ENCODE measurements around the gene TNIK.

The TNIK gene

DNA sequence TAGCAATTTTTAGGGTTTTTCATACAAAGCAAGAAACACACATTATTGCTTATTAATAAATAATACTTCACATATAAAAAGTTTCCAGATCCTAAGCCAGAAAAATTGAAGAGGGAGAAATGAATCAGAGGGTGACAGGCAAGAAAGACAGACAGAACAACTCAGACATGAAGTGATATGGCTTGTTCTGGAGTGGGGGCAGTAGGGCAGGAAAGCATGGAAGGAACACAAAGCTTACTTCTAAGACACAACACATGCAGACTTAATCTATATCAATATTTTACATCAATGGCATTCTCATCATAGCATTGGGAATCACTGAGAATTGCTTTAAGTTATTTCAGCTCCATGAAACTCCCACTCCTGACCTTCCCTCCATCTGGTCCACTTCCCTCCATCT, 24.4 kb downstream of the TNIK start:
- H4K20me1 ChIP-seq (ENCODE audit: insufficient read depth, low read length), result peaks cover 54% of the 10 kb centered on the region
- H3K4me3 ChIP-seq (ENCODE audit: low read length), result no peak overlapping the region
- no peaks in the 10 kb centered on the region for H3K4me1 ChIP-seq (ENCODE audit: low read length)
- no peak overlapping the region for H3K27ac ChIP-seq (ENCODE audit: low read length)
- no peak overlapping the region for H3K4me2 ChIP-seq (ENCODE audit: low read length)
- H3K9me3 ChIP-seq (ENCODE audit: insufficient read depth, low read length), result no peaks in the 10 kb centered on the region
- H3K36me3 ChIP-seq (replicated peaks; ENCODE audit: low read depth, low read length), result no peaks in the 10 kb centered on the region
- no peak for TF ChIP-seq EZH2phosphoT487 (IDR thresholded peaks at IDR 0.05; ENCODE audit: low read depth)
- TF ChIP-seq, protein P1, sequence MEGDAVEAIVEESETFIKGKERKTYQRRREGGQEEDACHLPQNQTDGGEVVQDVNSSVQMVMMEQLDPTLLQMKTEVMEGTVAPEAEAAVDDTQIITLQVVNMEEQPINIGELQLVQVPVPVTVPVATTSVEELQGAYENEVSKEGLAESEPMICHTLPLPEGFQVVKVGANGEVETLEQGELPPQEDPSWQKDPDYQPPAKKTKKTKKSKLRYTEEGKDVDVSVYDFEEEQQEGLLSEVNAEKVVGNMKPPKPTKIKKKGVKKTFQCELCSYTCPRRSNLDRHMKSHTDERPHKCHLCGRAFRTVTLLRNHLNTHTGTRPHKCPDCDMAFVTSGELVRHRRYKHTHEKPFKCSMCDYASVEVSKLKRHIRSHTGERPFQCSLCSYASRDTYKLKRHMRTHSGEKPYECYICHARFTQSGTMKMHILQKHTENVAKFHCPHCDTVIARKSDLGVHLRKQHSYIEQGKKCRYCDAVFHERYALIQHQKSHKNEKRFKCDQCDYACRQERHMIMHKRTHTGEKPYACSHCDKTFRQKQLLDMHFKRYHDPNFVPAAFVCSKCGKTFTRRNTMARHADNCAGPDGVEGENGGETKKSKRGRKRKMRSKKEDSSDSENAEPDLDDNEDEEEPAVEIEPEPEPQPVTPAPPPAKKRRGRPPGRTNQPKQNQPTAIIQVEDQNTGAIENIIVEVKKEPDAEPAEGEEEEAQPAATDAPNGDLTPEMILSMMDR (IDR thresholded peaks at IDR 0.05; ENCODE audit: low read depth, low read length), result no peak
- H3K79me2 ChIP-seq (ENCODE audit: low read length), result peaks cover 69% of the 10 kb centered on the region
- no peak overlapping the region for H2AFZ ChIP-seq (ENCODE audit: low read depth, low read length)
- H3K9ac ChIP-seq (ENCODE audit: low read length), result no peak overlapping the region
- no peaks in the 10 kb centered on the region for H3K27me3 ChIP-seq (ENCODE audit: low read depth, low read length)

DNA sequence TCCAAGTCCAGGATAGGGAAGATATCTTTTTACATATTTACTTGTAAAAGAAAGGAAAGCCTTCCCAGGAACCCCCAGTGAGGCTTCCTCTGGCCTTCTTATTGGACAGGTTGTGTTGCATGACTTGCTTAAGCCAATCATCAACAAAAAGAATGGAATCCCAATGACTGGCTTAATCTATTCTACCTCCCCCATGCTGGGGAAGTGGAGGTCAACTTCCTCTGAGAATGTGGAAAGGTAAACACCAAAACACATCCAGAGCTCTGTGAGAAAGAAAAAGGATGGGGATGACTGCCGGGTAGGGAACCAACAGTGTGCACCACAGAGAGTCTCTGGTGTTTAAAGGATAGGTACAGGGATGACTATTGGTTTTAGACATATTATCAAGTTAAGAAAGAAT, 25.1 kb downstream of the TNIK start:
- no peaks in the 10 kb centered on the region for H3K27me3 ChIP-seq (ENCODE audit: low read depth, low read length)
- H3K9me3 ChIP-seq (ENCODE audit: insufficient read depth, low read length), result no peaks in the 10 kb centered on the region
- no peaks in the 10 kb centered on the region for H3K4me1 ChIP-seq (ENCODE audit: low read length)
- H3K4me3 ChIP-seq (ENCODE audit: low read length), result no peak overlapping the region
- peaks cover 51% of the 10 kb centered on the region for H4K20me1 ChIP-seq (ENCODE audit: insufficient read depth, low read length)
- no peak overlapping the region for H3K4me2 ChIP-seq (ENCODE audit: low read length)
- no peaks in the 10 kb centered on the region for H3K36me3 ChIP-seq (replicated peaks; ENCODE audit: low read depth, low read length)
- H3K9ac ChIP-seq (ENCODE audit: low read length), result no peak overlapping the region
- no peak for TF ChIP-seq EZH2phosphoT487 (IDR thresholded peaks at IDR 0.05; ENCODE audit: low read depth)
- TF ChIP-seq, protein P1 (IDR thresholded peaks at IDR 0.05; ENCODE audit: low read depth, low read length), result no peak
- H3K79me2 ChIP-seq (ENCODE audit: low read length), result peaks cover 66% of the 10 kb centered on the region
- H3K27ac ChIP-seq (ENCODE audit: low read length), result no peak overlapping the region
- no peak overlapping the region for H2AFZ ChIP-seq (ENCODE audit: low read depth, low read length)

DNA sequence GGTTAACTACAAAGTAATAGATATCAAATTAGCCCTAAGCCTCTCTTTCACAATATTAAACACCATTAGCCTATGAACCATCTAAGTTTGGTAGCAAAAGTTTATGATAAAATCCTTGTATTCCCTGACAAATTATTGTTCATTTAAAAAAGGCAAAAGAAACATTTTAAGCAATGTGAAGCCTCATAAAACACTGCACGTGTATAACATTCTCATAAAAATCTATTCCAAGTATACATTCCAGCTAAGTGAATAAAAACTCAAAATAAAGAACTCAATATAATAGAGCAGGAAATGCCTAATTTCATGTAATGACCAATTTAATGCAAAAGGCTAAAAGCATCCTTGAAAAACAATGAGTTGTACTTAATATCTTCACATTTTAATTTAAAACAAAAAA, 27.7 kb downstream of the TNIK start:
- no peaks in the 10 kb centered on the region for H3K4me1 ChIP-seq (ENCODE audit: low read length)

DNA sequence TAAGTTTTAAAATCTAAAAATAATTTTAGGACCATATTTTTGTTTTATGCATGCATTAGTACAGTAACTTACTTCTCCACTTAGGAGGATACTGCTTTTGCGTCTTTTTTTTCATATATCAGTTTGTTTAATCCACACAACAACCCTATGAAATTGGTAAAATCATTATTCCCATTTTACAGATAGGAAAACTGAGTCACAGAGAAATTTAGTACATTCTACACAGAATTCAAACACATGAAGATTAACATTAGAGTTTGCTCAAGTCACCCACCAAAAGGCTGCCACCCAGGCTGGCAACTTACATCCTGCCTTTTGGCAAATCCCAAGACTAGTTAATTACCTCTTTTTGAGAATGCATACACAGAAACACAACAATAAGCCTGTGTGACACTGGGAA, 28.7 kb downstream of the TNIK start:
- Histone ChIP-seq H3K4me1 (ENCODE audit: low read length) (no peaks in the 10 kb centered on the region), H2AFZ (ENCODE audit: low read depth, low read length) (no peak overlapping the region), H3K36me3 (replicated peaks; ENCODE audit: low read depth, low read length) (no peaks in the 10 kb centered on the region), H3K4me3 (ENCODE audit: low read length) (no peak overlapping the region), H3K9me3 (ENCODE audit: insufficient read depth, low read length) (no peaks in the 10 kb centered on the region), H3K9ac (ENCODE audit: low read length) (no peak overlapping the region), H4K20me1 (ENCODE audit: insufficient read depth, low read length) (peaks cover 53% of the 10 kb centered on the region), H3K4me2 (ENCODE audit: low read length) (no peak overlapping the region), H3K27ac (ENCODE audit: low read length) (no peak overlapping the region), H3K79me2 (ENCODE audit: low read length) (peaks cover 66% of the 10 kb centered on the region), H3K27me3 (ENCODE audit: low read depth, low read length) (no peaks in the 10 kb centered on the region)
- TF ChIP-seq, protein P1 (IDR thresholded peaks at IDR 0.05; ENCODE audit: low read depth, low read length), result no peak
- no peak for TF ChIP-seq EZH2phosphoT487 (IDR thresholded peaks at IDR 0.05; ENCODE audit: low read depth)

More for the DNA sequence above, 27.7 kb downstream of the TNIK start:
- H2AFZ ChIP-seq (ENCODE audit: low read depth, low read length), result no peak overlapping the region
- TF ChIP-seq EZH2phosphoT487 (IDR thresholded peaks at IDR 0.05; ENCODE audit: low read depth), result no peak
- TF ChIP-seq, protein P1 (IDR thresholded peaks at IDR 0.05; ENCODE audit: low read depth, low read length), result no peak
- H3K36me3 ChIP-seq (replicated peaks; ENCODE audit: low read depth, low read length), result no peaks in the 10 kb centered on the region
- peaks cover 55% of the 10 kb centered on the region for H4K20me1 ChIP-seq (ENCODE audit: insufficient read depth, low read length)
- H3K4me3 ChIP-seq (ENCODE audit: low read length), result no peak overlapping the region
- no peak overlapping the region for H3K9ac ChIP-seq (ENCODE audit: low read length)
- H3K27ac ChIP-seq (ENCODE audit: low read length), result no peak overlapping the region
- no peaks in the 10 kb centered on the region for H3K9me3 ChIP-seq (ENCODE audit: insufficient read depth, low read length)
- no peak overlapping the region for H3K4me2 ChIP-seq (ENCODE audit: low read length)
- peaks cover 66% of the 10 kb centered on the region for H3K79me2 ChIP-seq (ENCODE audit: low read length)
- no peaks in the 10 kb centered on the region for H3K27me3 ChIP-seq (ENCODE audit: low read depth, low read length)
